ENCODE results near the gene CUX1.

DNA sequence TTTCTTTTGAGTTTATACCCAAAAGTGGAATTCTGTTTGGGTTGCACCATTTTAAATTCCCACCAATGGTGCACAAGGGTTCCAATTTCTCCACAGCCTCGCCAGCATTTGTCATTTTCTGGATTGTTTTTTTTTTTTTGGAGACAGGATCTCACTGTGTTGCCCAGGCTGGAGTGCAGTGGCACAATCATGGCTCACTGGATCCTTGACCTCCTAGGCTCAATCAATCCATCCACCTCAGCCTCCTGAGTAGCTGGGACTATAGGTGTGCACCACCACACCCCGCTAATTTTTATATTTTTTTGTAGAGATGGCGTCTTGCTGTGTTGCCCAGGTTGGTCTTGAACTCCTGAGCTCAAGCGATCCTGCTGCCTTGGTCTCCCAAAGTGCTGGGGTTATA is 46.6 kb downstream of the CUX1 start:
- TF ChIP-seq POLR2A (IDR thresholded peaks at IDR 0.05; ENCODE audit: low read depth, low read length) (no peak), POLR2AphosphoS5 (IDR thresholded peaks at IDR 0.05; ENCODE audit: low read depth, low read length) (no peak), TAF1 (IDR thresholded peaks at IDR 0.05; ENCODE audit: borderline replicate concordance, low read depth, low read length) (no peak)

All from GM12892 (cell line).